Measurements from ENCODE around the gene SYT11. TPM values are rescaled to one million over a fixed set of nuclear protein-coding genes. Genes with fewer than 3 reads are reported as not detected.

SYT11 gene
- total and polyA plus RNA-seq, 9 of the 15 experiments (the other 6 are each of a cell fraction or from before 2014, with no cell fraction given) = 0.05 to 0.18 (median 0.11) TPM

GRCh38 chr1:155859234-155859829 is at the start of gene SYT11 (continued):
- TF ChIP-seq AFF4 (CRISPR knock-in tag; IDR thresholded peaks at IDR 0.05) = no peak
- TF ChIP-seq NEUROD1 (IDR thresholded peaks at IDR 0.05; ENCODE audit: borderline replicate concordance, low read depth, low read length, partially characterized antibody) = no peak
- peak; percentile 98 to 100 for TF ChIP-seq RCOR1 (IDR thresholded peaks at IDR 0.05; ENCODE audit: borderline replicate concordance in 1 of 2, low read depth in 2 of 2, low read length in 2 of 2)
- TF ChIP-seq RBM15 (IDR thresholded peaks at IDR 0.05; ENCODE audit: insufficient read depth, low read length) = no peak
- no peak for TF ChIP-seq ZNF280B (CRISPR knock-in tag; IDR thresholded peaks at IDR 0.05)
- no peak for TF ChIP-seq ZNF146 (CRISPR knock-in tag; IDR thresholded peaks at IDR 0.05; ENCODE audit: unreplicated experiment)
- TF ChIP-seq LCOR (CRISPR knock-in tag; IDR thresholded peaks at IDR 0.05) = 0 out of 2 replicates have a peak, but pooled peaks have one; percentile 65
- no peak for TF ChIP-seq ZBTB34 (CRISPR knock-in tag; IDR thresholded peaks at IDR 0.05)
- TF ChIP-seq PHF21A (IDR thresholded peaks at IDR 0.05; ENCODE audit: borderline replicate concordance, low read depth) = no peak
- no peak for TF ChIP-seq CCAR2 (IDR thresholded peaks at IDR 0.05; ENCODE audit: low read depth, low read length)
- TF ChIP-seq BRCA1 (IDR thresholded peaks at IDR 0.05) = no peak
- no peak for TF ChIP-seq BRCA1 (CRISPR knock-in tag; IDR thresholded peaks at IDR 0.05)
- no peak for TF ChIP-seq ZNF586 (CRISPR knock-in tag; conservative IDR thresholded peaks at IDR 0.05)
- TF ChIP-seq PHF8 (IDR thresholded peaks at IDR 0.05; ENCODE audit: borderline replicate concordance, low read length) = no peak
- TF ChIP-seq CTBP1 (IDR thresholded peaks at IDR 0.05; ENCODE audit: borderline replicate concordance) = peak; percentile 100
- TF ChIP-seq ZNF41 (CRISPR knock-in tag; conservative IDR thresholded peaks at IDR 0.05) = no peak
- TF ChIP-seq C11orf30 (IDR thresholded peaks at IDR 0.05; ENCODE audit: low read depth) = no peak
- TF ChIP-seq ESRRA (IDR thresholded peaks at IDR 0.05; ENCODE audit: borderline replicate concordance, low read depth) = no peak
- no peak for TF ChIP-seq ZNF12 (CRISPR knock-in tag; IDR thresholded peaks at IDR 0.05)
- no peak for TF ChIP-seq MED1 (CRISPR knock-in tag; IDR thresholded peaks at IDR 0.05; ENCODE audit: borderline replicate concordance)
- TF ChIP-seq SPI1 (IDR thresholded peaks at IDR 0.05; ENCODE audit: borderline replicate concordance, low read depth, low read length) = peak; percentile 82
- no peak for TF ChIP-seq CXXC5 (CRISPR knock-in tag; IDR thresholded peaks at IDR 0.05)
- no peak for TF ChIP-seq HLTF (IDR thresholded peaks at IDR 0.05)
- no peak for TF ChIP-seq SMAD4 (CRISPR knock-in tag; conservative IDR thresholded peaks at IDR 0.05)
